Heart left ventricle (tissue), 13 donors: Measurements from ENCODE around the gene ZAP70.

Source experiments
- CTCF ChIP-seq, 12 donors: fragments of 200-600 bp; sonication (generic) in 4 of 12; IDR thresholded peaks; one replicate each; pipeline versions ENCODE4 v1.5.0 to v1.8.0; 2018 to 2022; ENCODE audit warnings: antibody characterized with exemption in 12 of 12, mild to moderate bottlenecking in 5 of 12
- POLR2A ChIP-seq, 2 donors: fragments of 450-650 bp; IDR thresholded peaks; one replicate each; pipeline ENCODE4 v1.6.1; 2017; ENCODE audit warnings: antibody characterized with exemption in 2 of 2, mild to moderate bottlenecking in 2 of 2, moderate library complexity in 2 of 2
- donor health status: ischemic (EF 13 %, LVEDD 7.1; RV severe dilation, severe dysfunction).
- donor health status: DM: no; HTN: yes; CAD: no.
- donor health status: DM: no; HTN: no; CAD: no.
- donor health status: ischemic (EF 25% LVEDD 6.9; RV normal size, moderate dysfunction).
- donor health status: ischemic (EF 25% LVEDD 5.7; RV mildly dilated, moderate dysfunction).
- donor health status: ischemic (EF 35%, LVEDD 5.7; RV mildly dilated, moderate dysfunction).
- donor health status: nonischemic (EF 11% LVEDD 7.7; RV severe dilation, severe dysfunction).
- donor health status: DM: yes; HTN: yes; CAD: no.
- donor health status: PGD.
- donor health status: ischemic (EF 29% LVEDD 5.4; RV normal size, mild dysfunction).
- donor health status: nonischemic (EF 23%, LVEDD 6.1; RV moderate dilation, normal function).

GRCh38 chr2:97774425-97774824, 61.0 kb downstream of the ZAP70 start:
- TF ChIP-seq CTCF (IDR thresholded peaks at IDR 0.05) (peak in 6 of 12 donors; percentile 11 to 48 (median 27)), POLR2A (IDR thresholded peaks at IDR 0.05) (no peak)
